Posterior vena cava (tissue), 2 donors: ENCODE measurements around the gene RINL. TPM values are rescaled to one million over a fixed set of nuclear protein-coding genes. Genes with fewer than 3 reads are reported as not detected.
"Not testable (repeated sequence)": the region's sequence is repeated elsewhere in the genome, so short reads cannot be mapped to it uniquely, and the experiment has no call there.

ENCODE experiments used
- DNase-seq: peaks from one replicate; pipeline ENCODE4 v3.0.0-alpha.2; 2020; ENCODE audit warnings: low spot score
- intact Hi-C, 2 donors: fragments of 100-400 bp; cut with DNase I; formaldehyde crosslinking; loops; one replicate each; pipeline versions ENCODE4 v1.14.1 to v1.14.2; 2022 to 2023
- total RNA-seq, 2 donors: library from RNA; stranded (reverse); fragmentation: NEBNext Ultra II Directional; extraction: Animal tissue kit (Norgen Biotek cat#: 25700); gene quantifications; one replicate each; pipeline ENCODE4 v1.2.1, GENCODE V29; 2021
- donor health status: DM: yes; HTN: yes; CAD: no.
- donor health status: DM: yes; HTN: yes; CAD: no.

Gene RINL
- total RNA-seq, 2 donors from 2014 or later = 5.8 to 6.1 TPM

GRCh38 chr19:38854961-38855360 lies 23.1 kb downstream of the RINL start:
- DNase-seq = not testable (repeated sequence)
- intact Hi-C loops = loop anchor here in 1 of 2 donors (5.0 kb wide), 1 partner anchor 208 kb away; the partner anchor contains the start of gene ACTN4

GRCh38 chr19:38853214-38853613 lies 24.9 kb downstream of the RINL start:
- DNase-seq = no peak
- intact Hi-C loops = loop anchor here (2.0 to 5.0 kb wide), 2 partner anchors 26 to 206 kb away; partner anchors contain the start of genes ACTN4 (in 1 of the 2) and RINL (in 1 of the 2)

- DNase-seq = peak; percentile 88
- intact Hi-C loops = loop anchor here (2.0 to 5.0 kb wide), 2 partner anchors 26 to 205 kb away; partner anchors contain the start of genes ACTN4 (in 1 of the 2) and RINL (in 1 of the 2)
Measured at GRCh38 chr19:38852231-38853044, 25.6 kb downstream of the RINL start.

- intact Hi-C loops = loop anchor here (2.0 to 5.0 kb wide), 2 partner anchors 27 to 204 kb away; partner anchors contain the start of genes ACTN4 (in 1 of the 2) and RINL (in 1 of the 2)
- peak; percentile 98 for DNase-seq
Measured at GRCh38 chr19:38851622-38852230, 26.3 kb downstream of the RINL start.

- peak; percentile 85 for DNase-seq
- intact Hi-C loops = loop anchor here in 1 of 2 donors (5.0 kb wide), 1 partner anchor 204 kb away; the partner anchor contains the start of gene ACTN4
Measured at GRCh38 chr19:38850976-38851621, 27.0 kb downstream of the RINL start.

GRCh38 chr19:38850436-38850975 lies 27.6 kb downstream of the RINL start:
- peak; percentile 100 for DNase-seq
- intact Hi-C loops = loop anchor here in 1 of 2 donors (5.0 kb wide), 1 partner anchor 203 kb away; the partner anchor contains the start of gene ACTN4

- DNase-seq = peak; percentile 99
- intact Hi-C loops = loop anchor here in 1 of 2 donors (5.0 kb wide), 1 partner anchor 203 kb away; the partner anchor contains the start of gene ACTN4
Measured at GRCh38 chr19:38849860-38850435, 28.1 kb downstream of the RINL start, which contains the start of gene HNRNPL. Gene HNRNPL (minus strand): TSS chr19:38849986. CDS start chr19:38849966, 20 bp downstream.

- peak; percentile 99 for DNase-seq
- intact Hi-C loops = no loop called here
Measured at GRCh38 chr19:38849147-38849859, 28.8 kb downstream of the RINL start.

GRCh38 chr19:38848299-38849146 lies 29.6 kb downstream of the RINL start:
- intact Hi-C loops = no loop called here
- DNase-seq = no peak

- DNase-seq = no peak
Measured at GRCh38 chr19:38846097-38846496, 32.0 kb downstream of the RINL start.

GRCh38 chr19:38845374-38846024 lies 32.6 kb downstream of the RINL start:
- DNase-seq = no peak
- intact Hi-C loops = no loop called here

More at GRCh38 chr19:38846097-38846496, 32.0 kb downstream of the RINL start:
- intact Hi-C loops = no loop called here

GRCh38 chr19:38844093-38844686 lies 33.9 kb downstream of the RINL start:
- intact Hi-C loops = no loop called here
- DNase-seq = no peak

GRCh38 chr19:38843175-38843758 lies 34.8 kb downstream of the RINL start:
- no peak for DNase-seq
- intact Hi-C loops = no loop called here

- intact Hi-C loops = no loop called here
- DNase-seq = no peak
Measured at GRCh38 chr19:38842439-38843174, 35.5 kb downstream of the RINL start.

- intact Hi-C loops = no loop called here
- DNase-seq = no peak
Measured at GRCh38 chr19:38841787-38842438, 36.2 kb downstream of the RINL start.
